HG03196 (cell line): ENCODE results near the gene PRDM16.

Experiments
- ATAC-seq: cut with Tn5 transposase; IDR thresholded peaks from one replicate; pipeline ENCODE4 v1.9.1; 2021; ENCODE audit not compliant: unreplicated experiment

The PRDM16 gene

GRCh38 chr1:3196577-3197245 lies 127.7 kb downstream of the PRDM16 start:
- ATAC-seq = no peak

- no peak for ATAC-seq
Measured at GRCh38 chr1:3197781-3198316, 128.8 kb downstream of the PRDM16 start.

DNA sequence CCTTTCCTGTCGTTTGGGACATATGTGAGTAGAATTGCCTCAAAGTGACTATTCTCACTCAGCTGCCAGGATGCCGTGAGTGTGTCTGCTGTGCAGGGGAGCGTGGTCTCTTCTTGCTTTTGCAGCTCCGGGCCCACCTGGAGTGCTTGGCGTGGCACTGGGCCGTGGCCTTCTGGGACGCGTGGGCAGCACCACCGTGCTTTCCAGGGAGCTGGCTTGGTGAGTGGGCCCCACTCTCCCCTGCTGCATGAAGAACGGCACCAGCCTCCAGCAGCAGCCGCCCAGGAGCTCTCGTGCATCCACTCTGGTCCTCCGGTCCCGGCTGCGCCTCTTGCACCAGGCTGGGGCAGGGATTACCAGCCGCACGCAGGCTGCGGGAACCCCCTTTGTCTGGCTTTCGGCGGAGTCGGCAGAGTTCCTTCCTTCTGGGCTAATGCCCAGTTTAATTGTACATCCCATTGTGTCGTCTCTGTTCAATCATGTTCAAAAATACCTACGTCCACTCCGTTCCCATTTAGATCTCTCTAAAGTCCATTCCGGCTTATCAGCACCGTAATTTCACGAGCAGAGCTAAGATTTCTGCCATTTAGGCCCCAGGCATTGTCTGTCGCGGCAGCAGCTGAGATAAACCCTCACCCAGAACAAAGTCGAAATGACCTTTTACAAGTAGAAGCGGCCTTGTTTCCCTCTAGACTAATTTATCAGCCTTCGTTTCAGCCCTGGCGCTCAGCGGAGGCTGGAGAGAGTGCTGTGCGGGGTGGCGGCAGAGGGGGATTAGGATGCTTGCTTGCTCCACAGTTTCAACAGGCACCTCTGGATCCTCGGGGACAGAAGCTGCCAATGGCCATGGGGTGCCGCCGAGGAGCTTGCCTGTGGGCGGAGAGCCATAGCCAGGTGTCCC lies 129.6 kb downstream of the PRDM16 start:
- no peak for ATAC-seq

DNA sequence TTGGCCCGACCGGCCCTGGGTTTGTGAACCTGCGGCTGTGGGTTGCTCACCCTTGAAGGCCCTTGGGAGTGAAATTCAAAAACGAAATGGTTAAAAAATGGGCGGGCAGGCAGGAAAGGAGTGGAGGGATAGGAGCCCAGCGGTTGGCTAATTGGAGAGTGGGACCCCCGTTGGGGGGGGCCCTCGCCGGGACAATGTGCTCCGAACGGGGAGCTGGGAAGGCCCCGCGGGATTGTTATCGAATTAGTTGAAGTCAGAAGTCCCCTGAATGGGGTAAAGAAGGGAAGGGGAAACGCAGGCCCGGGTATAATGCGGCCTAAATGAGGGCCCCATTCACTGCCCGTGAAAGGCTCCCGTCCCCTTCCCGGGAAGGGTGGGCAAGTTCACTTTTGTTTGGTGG lies 135.7 kb downstream of the PRDM16 start:
- no peak for ATAC-seq

- no peak for ATAC-seq
Measured at GRCh38 chr1:3205815-3206214, 136.8 kb downstream of the PRDM16 start.

GRCh38 chr1:3206696-3207095 lies 137.7 kb downstream of the PRDM16 start:
- no peak for ATAC-seq

DNA sequence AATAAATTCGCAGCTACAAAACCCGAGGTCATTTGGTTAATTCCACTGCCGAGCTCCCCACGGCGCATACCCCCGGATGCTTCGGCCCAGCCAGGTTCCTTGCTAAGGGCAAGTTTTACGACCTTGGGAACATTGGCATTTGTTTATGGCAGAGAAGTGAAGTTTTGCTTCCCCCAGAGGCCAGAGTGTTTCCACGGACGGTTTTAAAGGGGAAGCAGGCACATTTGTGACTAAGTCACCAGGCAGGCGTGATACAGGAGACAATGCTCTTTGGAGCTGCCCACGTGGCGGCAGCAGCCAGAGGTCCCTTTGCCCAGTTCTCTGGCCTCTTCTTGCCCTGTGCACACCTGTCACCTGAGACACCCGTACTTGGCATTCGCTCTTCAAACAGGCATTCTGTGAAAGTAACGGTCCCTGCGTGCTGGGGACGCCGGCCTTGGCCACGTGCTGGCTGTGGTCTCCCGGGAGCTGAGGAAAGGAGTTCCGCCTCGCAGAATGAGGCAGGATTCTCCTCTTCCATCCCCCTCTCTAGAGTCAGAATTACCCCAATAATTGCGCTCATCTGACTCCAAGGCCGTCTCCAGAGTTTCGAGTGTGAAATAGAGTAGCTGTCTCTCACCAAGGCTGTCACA lies 138.3 kb downstream of the PRDM16 start:
- ATAC-seq = no peak

GRCh38 chr1:3208819-3209200 lies 139.8 kb downstream of the PRDM16 start:
- no peak for ATAC-seq

GRCh38 chr1:3209201-3209600 lies 140.2 kb downstream of the PRDM16 start:
- no peak for ATAC-seq

- no peak for ATAC-seq
Measured at GRCh38 chr1:3211582-3212375, 142.8 kb downstream of the PRDM16 start.

DNA sequence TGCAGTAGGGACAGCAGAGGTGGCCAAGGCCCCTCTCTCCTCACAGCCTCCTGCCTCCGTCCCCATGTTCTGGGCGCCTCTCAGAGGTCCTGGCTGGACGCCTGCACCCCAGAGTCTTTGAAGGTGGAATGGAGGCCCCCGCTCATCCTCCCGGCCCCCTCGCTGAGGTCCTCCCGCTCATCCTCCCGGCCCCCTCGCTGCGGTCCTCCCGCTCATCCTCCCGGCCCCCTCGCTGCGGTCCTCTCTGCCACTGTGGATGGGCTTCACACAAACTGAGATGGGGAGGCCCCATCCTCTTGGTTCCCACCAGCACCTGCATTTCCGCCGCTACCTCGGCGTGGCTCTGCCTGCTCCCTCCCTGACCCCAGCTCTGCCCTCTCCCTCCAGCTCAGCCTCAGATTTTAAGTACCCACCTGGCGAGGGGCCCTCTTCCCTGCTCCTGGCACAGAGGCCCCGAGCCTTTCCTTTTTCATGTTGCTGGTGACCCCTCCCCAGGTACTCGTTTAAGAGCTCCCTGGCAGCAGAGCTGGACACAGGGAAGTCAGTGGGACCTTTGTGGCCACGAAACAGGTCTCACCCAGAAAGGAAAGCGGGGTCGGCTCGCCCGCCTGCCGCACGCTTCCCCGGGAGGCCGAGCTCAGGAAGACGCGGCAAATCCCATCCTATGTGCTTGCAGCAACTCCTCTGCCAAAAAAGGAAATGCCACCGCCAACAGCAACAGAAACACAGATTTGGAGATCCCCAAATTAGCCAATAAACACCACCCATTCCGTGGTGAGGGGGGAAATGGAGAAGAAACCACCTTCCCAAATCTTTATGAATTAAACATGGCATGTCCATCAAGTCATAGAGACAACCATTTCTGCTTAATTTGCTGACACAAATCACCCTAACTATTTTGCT lies 143.7 kb downstream of the PRDM16 start:
- ATAC-seq = no peak

DNA sequence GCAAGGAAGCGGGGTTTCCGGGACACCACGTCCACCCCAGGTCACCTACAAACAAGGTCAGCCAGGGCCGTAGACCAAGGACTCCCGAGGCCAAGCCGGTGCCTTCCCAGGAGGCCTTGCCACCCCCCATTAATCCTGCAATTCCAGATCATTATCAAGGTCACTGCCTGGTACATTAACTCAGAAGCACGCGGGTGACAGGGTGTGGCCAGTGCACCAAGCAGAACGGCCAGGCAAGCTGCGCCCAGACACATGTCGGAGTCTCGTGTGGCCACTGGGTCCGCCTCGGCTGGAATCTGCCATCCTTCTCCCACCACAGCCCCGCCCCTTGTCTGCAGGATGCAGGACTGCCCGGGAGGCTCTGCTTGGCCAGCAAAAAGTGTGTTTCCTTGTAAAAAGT lies 144.7 kb downstream of the PRDM16 start:
- ATAC-seq = no peak

- no peak for ATAC-seq
Measured at GRCh38 chr1:3215198-3216014, 146.4 kb downstream of the PRDM16 start.

DNA sequence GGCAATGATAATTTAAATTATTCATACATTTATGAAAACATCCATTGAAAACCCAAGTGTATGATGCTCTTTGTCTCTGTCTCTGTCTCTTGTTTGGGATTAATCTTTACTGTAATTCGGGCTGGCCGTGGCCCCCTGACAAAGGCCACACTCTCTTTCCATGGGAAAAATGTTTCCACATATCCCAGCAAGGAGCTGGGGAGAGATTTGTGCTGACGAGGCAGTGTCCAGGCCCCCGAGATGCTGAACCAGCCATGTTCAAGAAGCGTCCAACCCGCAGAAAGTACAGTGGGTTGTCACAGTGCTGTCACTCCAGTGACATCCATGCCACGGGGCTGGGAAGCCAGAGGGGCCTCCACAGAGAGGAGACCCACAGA lies 147.0 kb downstream of the PRDM16 start:
- no peak for ATAC-seq

DNA sequence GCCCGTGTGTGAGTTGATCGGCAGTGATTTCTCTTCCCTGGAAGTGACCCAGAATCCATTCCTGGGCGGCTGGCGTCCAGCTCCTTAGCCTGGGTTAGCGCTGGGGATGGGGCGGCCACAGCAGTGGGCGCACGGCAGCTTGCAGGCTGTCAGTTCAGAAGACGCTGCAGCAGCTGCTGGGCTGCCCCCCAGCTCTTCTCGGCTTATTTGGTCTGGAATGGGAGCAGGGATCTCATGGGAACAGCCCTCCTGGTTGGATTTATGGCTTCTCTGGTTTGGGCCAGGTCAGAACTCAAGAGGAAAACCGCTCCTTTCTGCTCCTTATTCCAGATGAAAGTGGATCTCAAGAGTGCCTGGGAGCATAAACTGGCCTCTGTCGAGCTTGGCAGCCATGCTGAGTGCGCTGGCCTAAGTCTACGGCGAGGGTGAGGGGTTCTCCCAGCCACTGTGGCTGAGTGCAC lies 148.2 kb downstream of the PRDM16 start:
- ATAC-seq = no peak

- no peak for ATAC-seq
Measured at GRCh38 chr1:3217979-3218679, 149.1 kb downstream of the PRDM16 start.

- ATAC-seq = no peak
Measured at GRCh38 chr1:3219005-3219790, 150.2 kb downstream of the PRDM16 start.
